ENCODE measurements around the gene FBXO33.

- TF ChIP-seq POLR2A (IDR thresholded peaks at IDR 0.05) (no peak), CTCF (IDR thresholded peaks at IDR 0.05) (no peak)
These were observed 3.0 kb upstream of the FBXO33 start for GRCh38 chr14:39435241-39435640.
